Adrenal gland (tissue), 5 donors: ENCODE results near the gene DAZL.

ENCODE experiments used
- CTCF ChIP-seq, 6 experiments: fragments of 450-650 bp in 4 of 6; fragments of 200-600 bp in 2 of 6; sonication (generic) in 1 of 6; IDR thresholded peaks; 1 replicate in 5 of 6; 2 replicates in 1 of 6; pipeline versions ENCODE4 v1.5.1 to v1.8.0; 2016 to 2021; ENCODE audit warnings: antibody characterized with exemption in 6 of 6, mild to moderate bottlenecking in 2 of 6, moderate library complexity in 1 of 6
- POLR2A ChIP-seq, 2 donors: fragments of 450-650 bp; IDR thresholded peaks; one replicate each; pipeline ENCODE4 v1.6.1; 2017; ENCODE audit warnings: antibody characterized with exemption in 2 of 2, mild to moderate bottlenecking in 2 of 2, moderate library complexity in 1 of 2
- donor health status: DM: no; HTN: no; CAD: no.

GRCh38 chr3:16639806-16640205 is 34.6 kb upstream of the DAZL start:
- TF ChIP-seq CTCF (IDR thresholded peaks at IDR 0.05) (no peak), POLR2A (IDR thresholded peaks at IDR 0.05) (no peak)
